Caco-2 (cell line): ENCODE results near the gene CNTN1. TPM values are rescaled to one million over a fixed set of nuclear protein-coding genes. Genes with fewer than 3 reads are reported as not detected.

Source experiments
- BruUV-seq: library from RNA; stranded (reverse); fragments of 400-500 nt; replicated peaks from 2 replicates; lab custom pipeline; 2021; lab: Mats Ljungman, UMichigan
- CTCF ChIA-PET: fragments of 300-600 bp; sonication (Branson Sonifier 250); formaldehyde crosslinking; loops from one replicate; lab custom pipeline; 2022; ENCODE audit warnings: antibody characterized with exemption; lab: Charles Lee
- POLR2A ChIA-PET: fragments of 300-600 bp; sonication (Branson Sonifier 250); formaldehyde crosslinking; loops from one replicate; lab custom pipeline; 2022; ENCODE audit warnings: antibody characterized with exemption; lab: Charles Lee
- DNase-seq, 2 experiments: peaks; one replicate each; pipeline versions ENCODE4 v3.0.0 to v3.0.0-alpha.2; 2020 to 2022
- H3K27me3 ChIP-seq: replicated peaks from 2 replicates; pipeline ENCODE4 v1.6.0; 2011; ENCODE audit warnings: low read length; ENCODE audit not compliant: control insufficient read depth, insufficient read depth
- H3K36me3 ChIP-seq: 2 replicates; pipeline ENCODE4 v1.5.1; 2011; ENCODE audit warnings: low read length; ENCODE audit not compliant: control insufficient read depth, insufficient read depth
- H3K4me1 ChIP-seq: fragments of 250-450 bp; sonication (Bioruptor Pico); 2 replicates; pipeline ENCODE4 v1.5.1; 2020; ENCODE audit warnings: mild to moderate bottlenecking
- H3K4me3 ChIP-seq: 2 replicates; pipeline ENCODE4 v1.5.1; 2011; ENCODE audit warnings: low read depth, mild to moderate bottlenecking, control low read depth, low read length
- H3K9me3 ChIP-seq: fragments of 250-450 bp; sonication (Bioruptor Pico); 2 replicates; pipeline ENCODE4 v1.5.1; 2020; ENCODE audit warnings: mild to moderate bottlenecking, moderate library complexity
- H3K27ac Mint-ChIP-seq: one replicate; pipeline ENCODE4 v1.8.0; 2022; ENCODE audit warnings: mixed read lengths; ENCODE audit not compliant: unreplicated experiment
- H3K27me3 Mint-ChIP-seq: one replicate; pipeline ENCODE4 v1.8.0; 2022; ENCODE audit warnings: mixed read lengths; ENCODE audit not compliant: insufficient read depth, unreplicated experiment
- H3K36me3 Mint-ChIP-seq: one replicate; pipeline ENCODE4 v1.8.0; 2022; ENCODE audit warnings: mild to moderate bottlenecking, mixed read lengths; ENCODE audit not compliant: insufficient read depth, unreplicated experiment
- H3K4me1 Mint-ChIP-seq: one replicate; pipeline ENCODE4 v1.8.0; 2022; ENCODE audit warnings: low read depth, mixed read lengths; ENCODE audit not compliant: unreplicated experiment
- H3K4me3 Mint-ChIP-seq: one replicate; pipeline ENCODE4 v1.8.0; 2022; ENCODE audit warnings: mild to moderate bottlenecking, moderate library complexity, mixed read lengths; ENCODE audit not compliant: unreplicated experiment
- H3K9me3 Mint-ChIP-seq: one replicate; pipeline ENCODE4 v1.8.0; 2022; ENCODE audit warnings: mixed read lengths; ENCODE audit not compliant: unreplicated experiment
- CTCF ChIP-seq, 2 experiments: fragments of 200-600 bp in 1 of 2; IDR thresholded peaks; 1 replicate in 1 of 2; 2 replicates in 1 of 2; pipeline versions ENCODE4 v1.5.1 to v1.8.0; 2011 to 2022; ENCODE audit warnings: antibody characterized with exemption in 1 of 2, control low read depth in 1 of 2, inconsistent platforms in 1 of 2, low read depth in 1 of 2, low read length in 1 of 2, mild to moderate bottlenecking in 1 of 2, moderate library complexity in 1 of 2; ENCODE audit not compliant: insufficient read depth in 1 of 2, severe bottlenecking in 1 of 2, unreplicated experiment in 1 of 2
- intact Hi-C: fragments of 100-400 bp; cut with micrococcal nuclease; formaldehyde crosslinking; loops from one replicate; pipeline ENCODE4 v1.10.0; 2022; ENCODE audit not compliant: unreplicated experiment
- total RNA-seq: library from RNA; stranded (reverse); gene quantifications from 2 replicates; pipeline ENCODE4 v1.2.3, GENCODE V29; 2022

Gene CNTN1
- total RNA-seq, 1 experiment from 2014 or later = not detected

GRCh38 chr12:40650038-40650704, 42.1 kb upstream of the CNTN1 start:
- Mint-ChIP-seq H3K9me3 (no peaks in the 10 kb centered on the region), H3K4me1 (no peaks in the 10 kb centered on the region), H3K36me3 (no peaks in the 10 kb centered on the region), H3K4me3 (no peak overlapping the region), H3K27me3 (no peaks in the 10 kb centered on the region), H3K27ac (no peak overlapping the region)
- Histone ChIP-seq H3K36me3 (no peaks in the 10 kb centered on the region), H3K4me3 (no peak overlapping the region), H3K4me1 (no peaks in the 10 kb centered on the region), H3K9me3 (no peaks in the 10 kb centered on the region), H3K27me3 (no peaks in the 10 kb centered on the region)
- intact Hi-C loops = no loop called here
- ChIA-PET POLR2A (no interaction called here), CTCF (no interaction called here)
- DNase-seq = no peak
- BruUV-seq = no TSS peak
- no peak for TF ChIP-seq CTCF (IDR thresholded peaks at IDR 0.05; ENCODE audit: insufficient read depth in 1 of 2, low read depth in 1 of 2, low read length in 1 of 2, severe bottlenecking in 1 of 2, unreplicated experiment in 1 of 2)

- no TSS peak for BruUV-seq
- no peak overlapping the region for H3K27ac Mint-ChIP-seq
These were observed 36.8 kb upstream of the CNTN1 start for GRCh38 chr12:40655451-40655850.

GRCh38 chr12:40662366-40662765, 29.9 kb upstream of the CNTN1 start:
- BruUV-seq = no TSS peak

More at GRCh38 chr12:40655451-40655850, 36.8 kb upstream of the CNTN1 start:
- H3K4me1 Mint-ChIP-seq = no peaks in the 10 kb centered on the region
- Histone ChIP-seq H3K4me1 (no peaks in the 10 kb centered on the region), H3K27me3 (no peaks in the 10 kb centered on the region), H3K9me3 (no peaks in the 10 kb centered on the region), H3K36me3 (no peaks in the 10 kb centered on the region), H3K4me3 (no peak overlapping the region)
- TF ChIP-seq CTCF (IDR thresholded peaks at IDR 0.05; ENCODE audit: insufficient read depth in 1 of 2, low read depth in 1 of 2, low read length in 1 of 2, severe bottlenecking in 1 of 2, unreplicated experiment in 1 of 2) = no peak
- ChIA-PET CTCF (no interaction called here), POLR2A (no interaction called here)
- no peaks in the 10 kb centered on the region for H3K36me3 Mint-ChIP-seq
- intact Hi-C loops = no loop called here
- no peak overlapping the region for H3K4me3 Mint-ChIP-seq
- DNase-seq = no peak
- H3K27me3 Mint-ChIP-seq = no peaks in the 10 kb centered on the region
- no peaks in the 10 kb centered on the region for H3K9me3 Mint-ChIP-seq

More at GRCh38 chr12:40662366-40662765, 29.9 kb upstream of the CNTN1 start:
- H3K4me3 ChIP-seq = no peak overlapping the region
- CTCF ChIA-PET = no interaction called here
- Mint-ChIP-seq H3K27me3 (no peaks in the 10 kb centered on the region), H3K9me3 (peaks cover 10% of the 10 kb centered on the region), H3K4me1 (no peaks in the 10 kb centered on the region), H3K27ac (no peak overlapping the region), H3K36me3 (no peaks in the 10 kb centered on the region), H3K4me3 (no peak overlapping the region)
- no peaks in the 10 kb centered on the region for H3K36me3 ChIP-seq
- no peak for TF ChIP-seq CTCF (IDR thresholded peaks at IDR 0.05; ENCODE audit: insufficient read depth in 1 of 2, low read depth in 1 of 2, low read length in 1 of 2, severe bottlenecking in 1 of 2, unreplicated experiment in 1 of 2)
- H3K4me1 ChIP-seq = no peaks in the 10 kb centered on the region
- DNase-seq = no peak
- no peaks in the 10 kb centered on the region for H3K27me3 ChIP-seq
- intact Hi-C loops = no loop called here
- POLR2A ChIA-PET = no interaction called here
- H3K9me3 ChIP-seq = no peaks in the 10 kb centered on the region; the same call in none of the 2 replicates
